Ovary (tissue), 9 donors: ENCODE measurements around the gene OLA1. TPM values are rescaled to one million over a fixed set of nuclear protein-coding genes. Genes with fewer than 3 reads are reported as not detected.

ENCODE experiments used
- DNase-seq, 5 donors: peaks; one replicate each; pipeline ENCODE4 v3.0.0-alpha.2; 2019 to 2020
- H3K27ac ChIP-seq, 2 donors: fragments of 200-600 bp; one replicate each; pipeline versions ENCODE4 v1.5.1 to v1.8.0; 2019 to 2022
- H3K27me3 ChIP-seq: fragments of 200-600 bp; one replicate; pipeline ENCODE4 v1.8.0; 2022
- H3K36me3 ChIP-seq: fragments of 200-600 bp; sonication (generic); one replicate; pipeline ENCODE4 v1.5.1; 2019
- H3K4me1 ChIP-seq: one replicate; pipeline ENCODE4 v1.8.1; 2013; ENCODE audit warnings: mild to moderate bottlenecking, moderate library complexity; ENCODE audit not compliant: insufficient read depth
- H3K4me3 ChIP-seq: fragments of 200-600 bp; sonication (generic); one replicate; pipeline ENCODE4 v1.5.1; 2017
- H3K9me3 ChIP-seq, 2 donors: fragments of 200-600 bp in 1 of 2; sonication (generic) in 1 of 2; one replicate each; pipeline versions ENCODE4 v1.5.1 to v1.8.1; 2013 to 2019; ENCODE audit warnings: mild to moderate bottlenecking in 1 of 2, moderate library complexity in 1 of 2
- EP300 ChIP-seq: sonication (generic); formaldehyde crosslinking; IDR thresholded peaks from one replicate; pipeline ENCODE4 v1.6.1; 2017; ENCODE audit warnings: antibody characterized with exemption
- POLR2A ChIP-seq: fragments of 450-650 bp; IDR thresholded peaks from one replicate; pipeline ENCODE4 v1.6.1; 2017; ENCODE audit warnings: antibody characterized with exemption, mild to moderate bottlenecking, moderate library complexity
- WGBS, 3 donors: extraction: QIAGEN DNeasy Blood & Tissue Kit in 1 of 3; methylation state at CpG; one replicate each; pipeline versions ENCODE4 v1.1.5 to v1.1.7; 2013 to 2017; 5-methylcytosine and 5-hydroxymethylcytosine counted together
- intact Hi-C, 4 donors: fragments of 100-400 bp; cut with DNase I; formaldehyde crosslinking; loops; one replicate each; pipeline versions ENCODE4 v1.11.0 to v1.15.1; 2022 to 2023
- polyA plus RNA-seq, 2 donors: library from polyadenylated mRNA; stranded (reverse); fragments of 200-250 nt in 1 of 2; fragments of 350-450 nt in 1 of 2; fragmentation: Illumina TruSeq in 1 of 2; extraction: RNeasy Lipid Tissue Mini Kit (QIAGEN cat#74804) in 1 of 2; gene quantifications; one replicate each; pipeline ENCODE4 v1.2.3, GENCODE V29; 2013 to 2014
- total RNA-seq, 7 donors: library from RNA; depleted of rRNA in 2 of 7; stranded (reverse); fragments of >200 nt in 2 of 7; fragmentation: NEBNext Ultra II Directional in 3 of 7; extraction: Animal tissue kit (Norgen Biotek cat#: 25700) in 3 of 7; gene quantifications; one replicate each; pipeline versions ENCODE4 v1.1.0 to v1.2.4, GENCODE V29; 2016 to 2023
- TF ChIP-seq, protein P1 (sequence below), 3 donors: fragments of 450-650 bp in 2 of 3; fragments of 200-600 bp in 1 of 3; IDR thresholded peaks; one replicate each; pipeline versions ENCODE4 v1.5.1 to v1.8.0; 2016 to 2022; ENCODE audit warnings: antibody characterized with exemption in 3 of 3, mild to moderate bottlenecking in 1 of 3
- donor health status: DM: no; HTN: no; CAD: no; lungs with moderate emphysema.
- donor health status: DM: no; HTN: no; CAD: no.
- donor health status: Bipolar disorder and iron deficiency.
- donor health status: DM: yes; HTN: yes; CAD: no.
- donor health status: DM: no; HTN: no; CAD: no.
- donor health status: DM: yes; HTN: yes; CAD: no.

Gene OLA1
- total and polyA plus RNA-seq, 9 donors: 25.6 to 127 (median 45.2) TPM

DNA sequence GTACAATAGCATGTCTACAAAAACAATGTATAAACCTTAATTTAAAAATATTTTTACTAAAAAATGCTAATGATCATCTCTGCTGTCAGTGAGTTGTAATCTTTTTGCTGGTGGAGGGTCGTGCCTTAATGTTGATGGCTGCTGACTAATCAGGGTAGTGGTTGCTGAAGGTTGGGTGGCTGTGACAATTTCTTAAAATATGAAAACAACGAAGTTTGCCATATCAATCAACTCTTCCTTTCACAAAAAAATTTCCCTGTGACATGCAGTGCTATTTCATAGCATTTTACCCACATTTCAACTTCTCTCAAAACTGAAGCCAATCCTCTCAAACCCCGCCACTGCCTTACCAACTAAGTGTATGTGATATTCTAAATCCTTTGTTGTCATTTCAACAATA lies 112.4 kb downstream of the OLA1 start:
- Histone ChIP-seq H3K9me3 (no peaks in the 10 kb centered on the region), H3K27ac (no peak overlapping the region), H3K4me1 (no peaks in the 10 kb centered on the region), H3K36me3 (no peaks in the 10 kb centered on the region), H3K27me3 (no peaks in the 10 kb centered on the region), H3K4me3 (no peak overlapping the region)
- TF ChIP-seq, protein P1, sequence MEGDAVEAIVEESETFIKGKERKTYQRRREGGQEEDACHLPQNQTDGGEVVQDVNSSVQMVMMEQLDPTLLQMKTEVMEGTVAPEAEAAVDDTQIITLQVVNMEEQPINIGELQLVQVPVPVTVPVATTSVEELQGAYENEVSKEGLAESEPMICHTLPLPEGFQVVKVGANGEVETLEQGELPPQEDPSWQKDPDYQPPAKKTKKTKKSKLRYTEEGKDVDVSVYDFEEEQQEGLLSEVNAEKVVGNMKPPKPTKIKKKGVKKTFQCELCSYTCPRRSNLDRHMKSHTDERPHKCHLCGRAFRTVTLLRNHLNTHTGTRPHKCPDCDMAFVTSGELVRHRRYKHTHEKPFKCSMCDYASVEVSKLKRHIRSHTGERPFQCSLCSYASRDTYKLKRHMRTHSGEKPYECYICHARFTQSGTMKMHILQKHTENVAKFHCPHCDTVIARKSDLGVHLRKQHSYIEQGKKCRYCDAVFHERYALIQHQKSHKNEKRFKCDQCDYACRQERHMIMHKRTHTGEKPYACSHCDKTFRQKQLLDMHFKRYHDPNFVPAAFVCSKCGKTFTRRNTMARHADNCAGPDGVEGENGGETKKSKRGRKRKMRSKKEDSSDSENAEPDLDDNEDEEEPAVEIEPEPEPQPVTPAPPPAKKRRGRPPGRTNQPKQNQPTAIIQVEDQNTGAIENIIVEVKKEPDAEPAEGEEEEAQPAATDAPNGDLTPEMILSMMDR (IDR thresholded peaks at IDR 0.05): no peak
- TF ChIP-seq EP300 (no peak), POLR2A (no peak)
- no peak for DNase-seq
- intact Hi-C loops: no loop called here
- WGBS, 3 donors: 92 to 96% (median 95%) methylated on average over 3 of the region's 3 CpGs

DNA sequence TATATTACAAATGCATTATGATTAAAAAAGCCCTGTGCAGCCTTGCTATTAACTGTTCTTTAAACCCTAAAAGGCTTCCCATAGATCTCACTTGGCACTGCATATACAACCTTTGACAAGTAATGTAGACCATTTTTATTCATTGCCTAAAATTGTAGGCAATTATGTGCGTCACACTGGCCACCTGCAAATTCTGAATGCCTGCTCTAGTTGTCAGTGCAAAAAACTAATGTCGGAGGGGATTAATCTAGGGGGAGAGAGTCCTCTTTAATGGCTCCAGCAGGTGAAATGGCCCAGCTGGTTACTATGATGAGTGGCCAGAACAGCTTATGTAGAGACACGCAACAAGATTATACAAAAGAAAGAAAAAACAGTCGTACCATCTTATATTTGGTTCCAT lies 123.2 kb downstream of the OLA1 start:
- no peaks in the 10 kb centered on the region for H3K9me3 ChIP-seq
- DNase-seq: no peak
- no peaks in the 10 kb centered on the region for H3K36me3 ChIP-seq
- no peaks in the 10 kb centered on the region for H3K4me1 ChIP-seq
- 93 to 96% (median 94%) methylated on average over 4 of the region's 4 CpGs for WGBS, 3 donors
- TF ChIP-seq EP300 (no peak), POLR2A (no peak)
- TF ChIP-seq, protein P1 (IDR thresholded peaks at IDR 0.05): no peak
- intact Hi-C loops: no loop called here
- no peak overlapping the region for H3K27ac ChIP-seq
- H3K27me3 ChIP-seq: no peaks in the 10 kb centered on the region
- no peak overlapping the region for H3K4me3 ChIP-seq

DNA sequence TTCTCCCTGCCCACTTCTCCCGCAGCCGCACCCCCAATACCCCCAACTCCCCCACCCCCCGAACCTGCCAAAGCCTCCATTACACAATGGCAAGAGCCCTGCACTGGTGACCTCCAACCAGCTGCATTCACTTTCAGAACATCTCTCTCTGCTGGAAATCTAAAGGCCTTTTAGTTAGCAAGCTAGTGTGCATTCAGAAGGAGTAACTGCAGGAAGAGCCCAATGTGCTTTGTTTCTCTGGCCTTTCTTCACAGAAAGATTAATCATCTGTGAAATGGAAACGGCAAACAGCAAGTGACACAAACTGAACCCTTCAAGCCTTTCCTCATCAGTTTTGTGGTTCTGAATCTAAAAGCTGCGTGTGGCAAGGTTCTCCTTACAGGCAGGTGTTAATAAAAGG lies 124.2 kb downstream of the OLA1 start:
- no peak overlapping the region for H3K4me3 ChIP-seq
- intact Hi-C loops: no loop called here
- H3K4me1 ChIP-seq: no peaks in the 10 kb centered on the region
- WGBS, 3 donors: 86 to 87% (median 87%) methylated on average over 5 of the region's 5 CpGs
- DNase-seq: no peak
- H3K27me3 ChIP-seq: no peaks in the 10 kb centered on the region
- no peak for TF ChIP-seq EP300
- TF ChIP-seq POLR2A: no peak
- TF ChIP-seq, protein P1 (IDR thresholded peaks at IDR 0.05): no peak
- no peaks in the 10 kb centered on the region for H3K36me3 ChIP-seq
- no peak overlapping the region for H3K27ac ChIP-seq
- no peaks in the 10 kb centered on the region for H3K9me3 ChIP-seq

DNA sequence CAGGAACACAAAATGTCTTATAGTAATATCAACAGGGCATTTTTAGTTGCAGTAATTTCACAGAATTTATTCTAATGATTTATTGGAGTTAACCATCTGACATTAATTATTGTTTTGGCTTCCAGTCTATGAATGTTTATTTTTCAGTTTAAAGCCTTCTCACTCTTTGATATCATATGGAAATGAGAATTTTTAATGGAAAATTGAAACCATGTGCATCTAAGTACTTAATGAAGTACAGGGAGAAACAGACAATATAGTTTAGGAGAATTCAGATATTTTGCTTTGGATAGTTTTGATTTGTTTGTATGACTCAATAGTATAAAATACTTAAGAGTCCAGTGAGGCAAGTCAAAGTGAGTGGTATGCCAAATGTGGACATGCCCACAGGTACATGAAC lies 126.1 kb downstream of the OLA1 start:
- H3K27me3 ChIP-seq: no peaks in the 10 kb centered on the region
- intact Hi-C loops: no loop called here
- TF ChIP-seq POLR2A: no peak
- TF ChIP-seq, protein P1 (IDR thresholded peaks at IDR 0.05): no peak
- TF ChIP-seq EP300: no peak
- no peaks in the 10 kb centered on the region for H3K36me3 ChIP-seq
- no peaks in the 10 kb centered on the region for H3K9me3 ChIP-seq
- no peak overlapping the region for H3K4me3 ChIP-seq
- no peaks in the 10 kb centered on the region for H3K4me1 ChIP-seq
- no peak for DNase-seq
- no peak overlapping the region for H3K27ac ChIP-seq

DNA sequence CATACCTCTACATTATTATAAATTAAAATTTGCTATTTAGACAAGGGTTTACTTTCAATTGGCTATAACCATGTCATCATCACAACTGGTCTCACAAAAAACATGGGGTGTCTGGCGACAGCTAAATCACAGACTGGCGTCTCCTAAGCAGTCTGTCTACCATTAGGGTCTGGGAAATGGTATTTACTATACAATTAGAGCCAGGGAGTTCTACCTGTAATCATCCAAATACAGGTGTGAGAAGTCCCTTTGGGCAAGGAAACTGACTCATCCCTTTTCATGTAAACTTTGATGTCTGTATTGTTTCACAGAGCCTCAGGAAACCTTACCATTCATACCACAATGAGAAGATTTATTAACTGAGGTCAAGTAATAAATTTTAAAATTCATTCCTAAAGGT lies 126.7 kb downstream of the OLA1 start:
- WGBS, 3 donors: 96 to 98% (median 98%) methylated on average over 2 of the region's 2 CpGs
- H3K36me3 ChIP-seq: no peaks in the 10 kb centered on the region
- no peak overlapping the region for H3K27ac ChIP-seq
- no peak overlapping the region for H3K4me3 ChIP-seq
- TF ChIP-seq, protein P1 (IDR thresholded peaks at IDR 0.05): no peak
- TF ChIP-seq EP300: no peak
- TF ChIP-seq POLR2A: no peak
- no peaks in the 10 kb centered on the region for H3K27me3 ChIP-seq
- H3K4me1 ChIP-seq: no peaks in the 10 kb centered on the region
- H3K9me3 ChIP-seq: no peaks in the 10 kb centered on the region
- intact Hi-C loops: no loop called here
- no peak for DNase-seq
